Stimulated activated CD4-positive, alpha-beta T cell treated with anti-CD3 and anti-CD28 coated beads, Interleukin-1b, Interleukin-23, amount 100 ng/mL, for 4 hours (primary cell): Measurements from ENCODE around the gene TSGA10.
"Not testable (repeated sequence)": the region's sequence is repeated elsewhere in the genome, so short reads cannot be mapped to it uniquely, and the experiment has no call there.

Source experiments
- DNase-seq, 2 donors: peaks; one replicate each; pipeline ENCODE4 v3.0.0-alpha.2; 2020; ENCODE audit warnings: low read depth in 2 of 2

TSGA10 gene

DNA sequence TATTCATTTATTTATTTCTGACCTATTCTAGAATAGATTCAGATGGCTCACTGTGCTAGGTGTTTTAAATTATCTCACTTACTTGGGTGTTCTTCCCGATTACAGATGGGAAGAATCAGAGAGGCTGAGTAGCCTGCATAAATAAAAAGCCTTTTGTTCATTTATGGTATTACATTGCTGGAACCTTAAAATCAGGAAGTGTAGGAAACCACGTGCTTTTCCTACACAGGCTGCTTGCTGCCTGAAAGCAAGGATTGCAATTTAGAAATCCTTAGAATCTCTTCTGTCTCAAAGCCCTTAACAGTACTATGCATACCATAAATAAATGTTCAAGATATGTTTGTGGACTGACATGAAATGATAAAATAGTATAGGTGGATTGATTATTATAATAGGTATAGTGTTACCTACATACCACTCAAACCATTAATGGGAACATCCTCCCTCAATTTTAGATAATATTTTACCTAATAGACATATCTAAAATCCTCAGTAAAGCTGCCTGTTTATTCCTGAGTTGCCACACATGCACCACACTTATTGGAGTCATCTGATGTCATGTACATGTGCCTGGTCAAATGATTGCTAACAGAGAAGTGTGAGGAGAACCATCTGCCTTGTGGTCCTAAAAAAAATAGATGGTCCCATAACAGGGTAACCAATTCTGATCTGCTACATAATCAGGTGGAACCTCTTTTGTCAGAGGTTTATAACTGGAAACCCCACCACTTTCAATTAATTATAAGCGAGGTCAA is 86.7 kb downstream of the TSGA10 start:
- no peak for DNase-seq

DNA sequence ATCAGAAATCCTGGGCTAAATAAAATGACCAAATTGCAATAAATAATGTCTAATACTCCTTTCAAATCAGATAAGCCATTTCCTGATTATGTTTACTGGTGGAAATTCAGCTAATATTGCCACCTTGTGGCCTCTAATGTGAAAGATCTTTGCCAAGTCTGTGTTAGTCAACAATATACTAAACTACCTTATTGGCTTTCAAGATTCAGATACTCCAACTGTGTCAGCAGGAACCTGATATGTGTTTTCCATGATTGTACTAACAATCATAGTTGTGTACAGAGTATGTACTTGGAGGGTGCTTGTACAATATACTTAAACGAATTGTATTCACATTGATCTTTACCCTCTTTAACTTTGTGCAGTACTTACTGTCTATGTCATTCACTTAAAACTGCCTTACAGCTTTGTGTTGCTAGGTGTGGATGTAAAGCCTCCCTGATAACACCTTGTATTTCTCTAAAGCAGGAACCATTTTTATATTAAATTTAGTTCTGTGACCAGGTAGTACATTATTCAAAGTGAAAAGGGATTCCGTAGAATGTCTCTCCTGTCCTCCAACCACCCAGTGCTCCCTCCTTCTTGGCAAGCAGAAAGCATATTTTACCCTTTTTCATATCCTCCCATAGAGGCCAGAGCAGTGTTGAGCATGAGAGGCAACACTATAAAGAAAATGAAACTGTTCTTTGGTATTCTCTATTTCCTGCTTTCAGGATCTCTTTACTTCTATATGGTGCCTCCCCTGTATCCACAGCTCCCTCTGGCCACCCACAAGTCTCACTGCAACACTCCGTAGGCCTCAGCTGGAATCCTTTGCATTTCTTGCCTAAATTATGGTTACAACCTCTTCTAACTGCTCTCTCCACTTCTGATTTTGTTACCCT is 88.4 kb downstream of the TSGA10 start:
- no peak for DNase-seq

DNA sequence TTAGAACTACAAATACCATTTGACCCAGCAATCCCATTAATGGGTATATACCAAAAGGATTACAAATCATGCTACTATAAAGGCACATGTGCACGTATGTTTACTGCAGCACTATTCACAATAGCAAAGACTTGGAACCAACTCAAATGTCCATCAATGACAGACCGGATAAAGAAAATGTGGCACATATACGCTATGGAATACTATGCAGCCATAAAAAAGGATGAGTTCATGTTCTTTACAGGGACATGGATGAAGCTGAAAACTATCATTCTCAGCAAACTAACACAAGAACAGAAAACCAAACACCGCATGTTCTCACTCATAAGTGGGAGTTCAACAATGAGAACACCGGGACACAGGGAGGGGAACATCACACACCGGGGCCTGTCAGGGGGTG is 105.6 kb downstream of the TSGA10 start:
- not testable (repeated sequence) for DNase-seq

DNA sequence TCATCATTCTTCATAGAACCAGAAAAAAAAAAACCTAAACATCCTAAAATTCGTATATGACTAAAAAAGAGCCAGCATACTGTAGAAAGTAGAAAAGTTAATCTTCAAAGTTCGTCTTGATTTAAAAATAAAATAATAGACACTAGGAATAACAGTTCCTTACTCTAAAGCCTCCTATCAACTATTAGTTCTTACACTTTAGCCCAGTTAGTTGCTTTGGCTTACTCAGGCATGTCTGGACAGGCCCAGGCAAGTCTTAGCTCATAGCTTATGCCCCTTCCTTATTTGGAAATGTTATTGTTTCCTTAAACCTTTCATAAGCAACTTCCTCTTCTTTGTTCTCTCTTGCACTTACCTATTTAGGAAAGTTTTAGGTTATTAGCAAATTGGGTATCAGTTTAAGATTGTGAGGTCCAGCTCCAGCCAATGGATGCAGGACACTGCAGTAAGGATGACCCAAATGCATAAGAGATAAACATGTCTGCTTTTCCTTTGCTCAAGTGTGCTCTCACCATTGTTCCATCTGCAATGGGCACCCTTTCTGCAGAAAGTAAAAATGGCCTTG is 113.9 kb downstream of the TSGA10 start:
- not testable (repeated sequence) for DNase-seq

DNA sequence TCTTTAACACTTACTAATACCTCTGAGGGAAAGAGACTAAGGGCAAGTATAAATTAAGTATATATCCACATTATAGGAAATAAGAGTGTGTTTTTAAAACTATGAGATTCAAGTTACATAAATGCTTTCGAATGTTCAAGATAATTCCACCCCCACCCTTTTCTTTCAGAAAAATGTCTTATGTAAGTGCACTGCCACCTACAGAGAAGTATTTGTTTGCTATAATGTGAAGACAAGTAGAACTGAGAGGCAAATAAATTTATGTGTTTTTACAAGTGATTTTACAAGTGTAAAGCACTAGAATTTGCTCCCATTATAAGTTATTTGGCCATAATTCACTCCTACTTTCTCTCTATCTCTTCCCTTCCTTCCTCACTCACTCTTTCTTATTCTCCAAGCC is 118.8 kb downstream of the TSGA10 start:
- DNase-seq: no peak

DNA sequence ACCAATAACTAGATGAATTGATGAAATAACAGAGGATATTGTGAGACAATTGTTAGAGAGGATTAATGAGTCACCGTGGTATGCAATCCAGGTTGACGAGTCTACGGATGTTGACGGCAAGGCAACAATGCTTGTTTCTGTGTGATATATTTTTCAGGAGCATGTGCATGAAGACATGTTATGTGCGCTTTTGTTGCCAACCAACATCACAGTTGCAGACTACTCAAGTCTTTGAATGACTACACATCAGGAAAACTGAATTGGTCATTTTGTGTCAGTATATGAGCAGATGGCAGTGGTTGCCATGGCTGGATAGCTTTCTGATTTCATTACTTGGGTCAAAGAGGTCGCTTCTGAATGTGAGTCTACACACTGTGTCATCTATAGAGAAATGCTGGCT is 122.0 kb downstream of the TSGA10 start:
- DNase-seq: no peak

DNA sequence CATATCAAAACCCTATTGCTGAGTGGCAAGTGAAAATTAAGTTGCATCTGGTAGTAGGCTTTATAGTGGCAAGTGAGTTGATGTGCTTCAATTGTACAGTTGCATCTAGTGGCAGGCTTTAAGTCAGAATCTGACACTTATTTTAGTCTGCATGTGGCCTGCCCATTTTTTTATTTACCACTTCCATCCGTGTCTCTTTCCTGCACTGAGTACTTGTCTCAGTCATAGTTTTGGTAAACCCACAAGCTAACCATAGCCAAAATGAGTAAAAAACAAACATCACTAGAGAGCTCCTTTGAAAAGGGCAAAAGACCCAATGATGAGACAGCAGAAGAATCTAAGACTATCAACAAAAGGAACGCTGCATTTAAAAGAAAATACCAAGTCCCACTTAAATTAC is 122.7 kb downstream of the TSGA10 start:
- DNase-seq: no peak

DNA sequence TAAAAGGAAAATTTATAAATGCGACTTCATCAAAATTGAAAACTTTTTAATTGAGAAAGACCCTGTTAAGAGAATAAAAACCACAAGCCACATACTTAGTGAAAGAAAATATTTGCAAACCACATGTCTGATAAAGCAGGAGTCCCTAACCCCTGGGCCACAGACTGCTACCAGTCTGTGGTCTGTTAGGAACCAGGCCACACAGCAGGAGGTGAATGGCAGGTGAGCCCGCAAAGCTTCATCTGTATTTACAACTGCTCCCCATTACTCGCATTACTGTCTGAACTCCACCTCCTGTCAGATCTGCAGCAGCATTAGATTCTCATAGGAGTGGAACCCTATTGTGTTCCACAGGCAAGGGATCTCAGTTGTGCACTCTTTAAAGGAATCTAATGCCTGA is 123.3 kb downstream of the TSGA10 start:
- DNase-seq: no peak

DNA sequence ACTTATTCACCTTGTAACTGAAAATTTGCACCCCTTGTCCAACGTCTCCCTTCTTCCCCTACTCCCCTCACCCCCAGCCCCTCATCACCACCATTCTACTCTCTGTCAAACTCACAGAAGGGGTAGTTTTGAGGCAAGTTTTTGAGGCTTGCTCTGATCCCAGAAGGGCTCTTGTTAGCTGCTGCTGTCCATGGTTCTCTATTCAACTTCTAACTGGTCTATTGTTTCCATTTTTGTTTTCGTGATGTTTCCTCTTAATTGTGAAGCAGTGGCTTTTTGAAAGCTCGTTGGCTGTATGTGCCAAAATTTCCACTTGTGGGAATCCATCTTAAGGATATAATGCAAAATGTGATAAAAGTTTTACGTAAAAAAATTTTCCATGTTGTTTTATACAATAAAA is 126.2 kb downstream of the TSGA10 start:
- no peak for DNase-seq

DNA sequence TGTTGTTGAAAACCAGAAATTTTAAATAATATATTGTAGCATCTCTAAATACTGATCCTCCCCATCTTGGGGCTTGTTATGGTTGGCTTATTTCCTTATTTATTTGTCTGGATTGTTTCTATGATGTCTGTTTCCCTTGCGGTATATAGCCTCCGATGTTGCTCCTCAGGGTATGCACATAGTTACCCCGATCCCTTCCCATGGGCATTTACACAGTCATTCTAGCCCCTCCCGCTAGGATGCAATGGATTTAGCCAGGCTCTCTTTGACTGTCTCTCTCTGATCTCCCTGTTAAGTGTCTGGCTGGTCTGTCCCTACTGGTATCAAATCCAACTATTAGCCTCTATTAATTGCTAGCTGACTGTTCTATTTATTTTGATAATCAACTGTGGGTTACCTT is 126.9 kb downstream of the TSGA10 start:
- DNase-seq: no peak

DNA sequence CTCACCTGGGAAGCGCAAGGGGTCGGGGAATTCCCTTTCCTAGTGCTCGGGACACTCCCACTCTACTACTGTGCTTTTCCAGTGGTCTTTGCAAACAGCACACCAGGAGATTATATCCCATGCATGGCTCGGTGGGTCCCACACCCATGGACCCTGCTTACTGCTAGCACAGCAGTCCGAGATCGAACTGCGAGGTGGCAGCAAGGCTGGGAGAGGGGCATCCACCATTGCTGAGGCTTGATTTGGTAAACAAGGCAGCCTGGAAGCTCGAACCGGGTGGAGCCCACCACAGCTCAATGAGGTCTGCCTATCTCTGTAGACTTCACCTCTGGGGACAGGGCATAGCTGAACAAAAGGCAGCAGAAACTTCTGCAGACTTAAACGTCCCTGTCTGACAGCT is 154.0 kb downstream of the TSGA10 start:
- DNase-seq: no peak

DNA sequence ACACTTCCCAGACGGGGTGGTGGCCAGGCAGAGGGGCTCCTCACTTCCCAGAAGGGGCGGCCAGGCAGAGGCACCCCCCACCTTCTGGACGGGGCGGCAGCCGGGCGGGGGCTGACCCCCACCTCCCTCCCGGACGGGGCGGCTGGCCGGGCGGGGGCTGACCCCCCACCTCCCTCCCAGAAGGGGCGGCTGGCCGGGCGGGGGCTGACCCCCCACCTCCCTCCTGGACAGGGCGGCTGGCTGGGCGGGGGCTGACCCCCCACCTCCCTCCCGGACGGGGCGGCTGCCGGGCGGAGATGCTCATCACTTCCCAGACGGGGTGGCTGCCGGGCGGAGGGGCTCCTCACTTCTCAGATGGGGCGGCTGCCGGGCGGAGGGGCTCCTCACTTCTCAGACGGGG is 166.0 kb downstream of the TSGA10 start:
- DNase-seq: not testable (repeated sequence)

DNA sequence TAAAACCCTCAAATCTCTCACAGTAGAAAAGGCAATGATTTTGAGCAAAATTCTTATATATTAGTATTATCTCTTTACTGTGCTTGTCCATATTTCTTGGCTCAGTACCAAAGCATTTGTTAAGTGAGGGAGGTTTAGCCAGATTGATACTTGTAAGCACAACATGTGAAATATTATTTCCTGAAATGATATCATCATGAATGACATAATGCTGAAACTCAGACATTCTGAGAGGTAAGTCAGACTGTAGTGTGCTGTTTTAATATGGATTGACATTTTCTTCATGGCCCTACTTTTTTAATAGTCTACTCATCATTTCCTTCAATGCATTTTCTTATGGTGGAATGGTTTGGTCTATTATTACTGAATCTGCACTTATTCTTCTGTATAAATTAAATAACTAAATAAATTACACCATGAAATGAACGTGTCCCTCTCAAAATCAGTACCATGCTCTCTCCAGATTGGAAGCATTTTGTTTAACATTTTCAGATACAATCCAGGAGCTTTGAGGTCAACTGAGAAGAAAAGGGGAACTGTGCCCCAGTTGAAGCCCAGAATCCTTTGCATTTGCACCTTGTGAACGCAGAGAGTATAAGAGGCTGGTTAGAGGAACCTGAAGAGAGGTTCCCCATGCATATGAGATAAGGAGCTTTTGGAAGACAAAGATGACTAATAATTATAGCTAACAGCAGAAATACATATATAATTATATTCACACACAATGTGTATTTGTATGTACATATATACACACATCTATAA is 168.7 kb downstream of the TSGA10 start:
- DNase-seq: no peak

DNA sequence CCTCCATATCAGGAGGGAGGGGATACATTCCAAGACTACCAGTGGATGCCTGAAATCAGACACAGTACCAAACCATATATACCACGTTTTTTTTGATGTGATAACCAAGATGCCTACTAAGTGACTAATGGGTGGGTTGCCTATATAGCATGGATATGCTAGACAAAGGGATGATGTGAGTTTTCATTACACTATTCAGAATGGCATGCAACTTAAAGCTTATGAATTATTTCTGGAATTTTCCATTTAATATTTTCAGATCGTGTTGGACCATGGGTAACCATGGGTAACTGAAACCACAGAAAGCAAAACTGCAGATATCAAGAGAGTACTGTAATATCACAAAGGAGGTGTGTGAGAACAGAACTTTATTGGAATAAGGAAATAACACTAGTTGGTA is 179.1 kb downstream of the TSGA10 start:
- no peak for DNase-seq

DNA sequence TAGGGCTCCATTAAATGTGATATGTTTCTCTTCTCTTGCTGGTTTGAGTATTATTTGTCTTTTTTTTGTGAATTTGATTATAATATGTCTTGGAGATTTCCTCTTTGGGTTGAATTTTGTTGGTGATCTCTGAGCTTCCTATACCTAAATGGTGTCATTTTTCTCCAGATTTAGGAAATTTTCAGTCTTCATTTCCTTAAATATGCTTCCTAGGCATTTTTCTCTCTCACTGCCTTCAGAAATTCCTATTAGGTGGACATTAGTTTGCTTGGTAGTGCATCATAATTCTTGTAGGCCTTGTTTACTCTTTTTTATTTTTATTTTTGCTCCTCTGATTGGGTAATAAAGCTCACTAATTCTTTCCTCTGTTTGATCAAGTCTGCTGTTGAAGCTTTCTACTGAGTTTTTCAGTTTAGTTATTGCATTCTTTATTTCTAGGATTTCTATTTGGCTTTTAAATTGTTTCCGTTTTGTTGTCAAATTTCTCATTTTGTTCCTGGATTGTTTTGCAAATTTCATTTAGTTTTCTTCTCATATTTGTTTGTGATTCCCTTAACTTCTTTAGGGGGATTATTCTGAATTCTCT is 182.1 kb downstream of the TSGA10 start:
- DNase-seq: no peak

DNA sequence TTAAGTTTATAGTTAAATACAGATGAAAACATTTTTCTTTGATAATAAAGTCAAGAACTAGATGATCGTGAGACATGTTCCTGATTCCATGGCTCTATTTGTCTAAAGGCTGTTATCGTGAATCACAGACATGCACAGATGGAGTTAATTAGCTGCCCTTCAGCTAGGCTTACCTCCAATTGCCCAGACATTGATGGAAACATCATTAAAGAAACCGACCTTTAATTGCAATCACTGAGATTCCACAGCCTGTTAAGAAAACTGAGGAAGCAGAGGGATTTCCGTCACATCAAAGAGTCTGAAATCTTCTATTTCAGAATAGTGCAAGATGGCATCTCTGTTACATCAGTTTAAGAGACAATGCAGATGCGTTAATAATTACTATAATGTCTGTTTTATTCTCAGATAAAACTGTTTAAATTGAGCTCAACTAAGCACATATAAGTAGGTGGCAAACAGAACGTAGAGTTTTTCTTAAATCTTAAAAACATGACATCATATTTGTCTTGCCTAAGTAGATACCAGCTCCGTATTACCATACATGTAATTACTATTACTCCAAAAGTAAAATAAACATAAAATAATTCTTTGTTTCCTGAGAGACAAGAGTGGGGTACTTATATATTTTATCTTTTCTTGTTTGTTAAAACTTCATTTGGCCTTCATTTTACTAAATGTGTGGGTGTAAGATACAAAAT is 194.8 kb downstream of the TSGA10 start:
- DNase-seq: no peak

DNA sequence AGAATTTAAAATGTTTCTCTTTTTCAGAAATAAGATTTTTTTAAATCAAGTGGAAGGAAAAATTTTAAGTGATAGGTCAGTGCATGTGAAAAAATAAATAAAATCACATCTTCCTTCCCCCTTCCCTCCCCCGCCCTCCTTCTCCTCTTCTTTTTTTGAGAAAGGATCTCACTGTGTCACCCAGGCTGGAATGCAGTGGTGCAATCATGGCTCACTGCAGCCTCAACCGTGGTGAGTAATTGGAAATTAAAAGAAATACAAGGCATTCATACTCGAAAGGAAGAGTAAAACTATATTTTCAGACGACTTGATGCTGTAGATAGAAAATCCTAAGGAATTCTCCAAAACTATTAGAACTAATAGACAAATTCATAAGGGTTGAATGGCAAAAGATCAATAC is 201.8 kb downstream of the TSGA10 start:
- no peak for DNase-seq

DNA sequence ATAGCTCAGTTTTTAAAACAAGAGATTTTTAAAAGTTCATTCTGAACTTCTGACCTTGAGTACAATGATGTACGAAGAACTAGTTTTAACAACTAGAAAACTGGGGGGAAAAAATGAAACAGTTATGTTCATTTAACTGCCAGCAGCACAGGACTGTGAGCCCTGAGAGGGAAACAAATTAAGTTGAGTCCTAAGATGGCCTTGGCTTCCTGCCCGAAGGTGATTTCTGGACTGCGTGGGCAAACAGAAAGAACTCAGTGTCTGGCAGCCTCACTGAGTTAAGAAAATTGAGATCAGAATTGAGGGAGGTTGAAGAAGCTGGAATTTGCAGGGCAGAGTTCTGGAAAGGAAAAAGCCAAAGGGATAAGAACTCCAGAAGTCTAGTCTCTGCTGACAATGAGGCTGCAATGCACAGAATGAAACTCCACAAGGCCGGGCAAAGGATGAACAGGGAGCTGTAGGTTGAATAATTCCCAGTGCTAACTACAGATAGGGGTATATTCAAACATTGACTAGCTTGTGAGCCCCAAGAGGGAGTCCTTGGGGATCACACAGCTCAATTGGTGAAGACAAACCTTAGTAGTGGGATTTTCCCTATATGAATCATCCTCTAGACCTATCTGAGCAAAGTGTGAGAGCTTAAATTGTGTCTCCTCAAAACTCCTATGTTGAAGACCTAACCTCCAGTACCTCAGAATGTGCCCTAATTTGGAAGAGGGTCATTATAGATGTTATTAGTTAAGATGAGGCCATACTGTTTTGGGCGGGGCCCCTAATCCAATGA is 205.6 kb downstream of the TSGA10 start:
- DNase-seq: no peak

DNA sequence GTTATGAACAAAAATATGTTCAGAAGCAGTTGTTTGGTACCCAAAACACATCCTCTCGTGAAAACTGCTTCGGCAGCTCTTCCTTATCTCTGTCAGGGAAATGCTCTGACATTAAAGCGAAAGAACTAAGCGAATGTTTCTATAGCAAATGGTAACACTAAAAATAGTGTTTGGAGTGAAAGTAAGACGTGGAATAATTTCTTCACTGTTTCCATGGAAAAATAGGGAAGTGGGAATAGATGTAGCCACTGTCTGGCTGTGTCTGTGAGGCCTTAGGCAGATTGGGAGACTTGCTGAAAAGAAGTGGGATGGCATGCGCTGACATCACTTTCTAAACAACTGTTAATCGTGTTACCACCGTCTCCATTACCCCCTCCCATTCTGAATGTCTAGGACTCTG is 207.2 kb downstream of the TSGA10 start:
- DNase-seq: no peak
